HepG2 (cell line): ENCODE measurements around the gene BST2. TPM values are rescaled to one million over a fixed set of nuclear protein-coding genes. Genes with fewer than 3 reads are reported as not detected.
A peak's percentile ranks its signal among the peaks of the same experiment; 100 is the strongest.

Experiments
- AHR ChIP-seq: IDR thresholded peaks from 2 replicates; pipeline ENCODE4 v1.6.1; 2018; ENCODE audit warnings: missing genetic modification reagents, missing compliant biosample characterization
- FLYWCH1 ChIP-seq: sonication (generic); formaldehyde crosslinking; IDR thresholded peaks from 2 replicates; pipeline ENCODE4 v1.8.1; 2023; ENCODE audit warnings: mild to moderate bottlenecking, missing genetic modification reagents
- GATA4 ChIP-seq: sonication (generic); IDR thresholded peaks from 2 replicates; pipeline ENCODE4 v1.6.1; 2016; ENCODE audit warnings: antibody characterized with exemption, low read depth, borderline replicate concordance
- HIC2 ChIP-seq: sonication (generic); formaldehyde crosslinking; IDR thresholded peaks from 2 replicates; pipeline ENCODE4 v1.9.0; 2022; ENCODE audit warnings: low read depth, missing genetic modification reagents
- HNF1B ChIP-seq: sonication (generic); formaldehyde crosslinking; IDR thresholded peaks from 2 replicates; pipeline ENCODE4 v1.5.1; 2020; ENCODE audit warnings: mild to moderate bottlenecking, moderate library complexity, missing genetic modification reagents
- MXI1 ChIP-seq: IDR thresholded peaks from 3 replicates; pipeline ENCODE4 v1.6.1; 2012; ENCODE audit warnings: low read depth, low read length, inconsistent platforms, borderline replicate concordance
- NR2F6 ChIP-seq, 2 experiments: IDR thresholded peaks; 2 replicates each; pipeline ENCODE4 v1.6.1; 2016; ENCODE audit warnings: antibody characterized with exemption in 1 of 2, mild to moderate bottlenecking in 1 of 2
- POLR2G ChIP-seq: fragments of 200-400 bp; formaldehyde crosslinking; IDR thresholded peaks from 2 replicates; pipeline ENCODE4 v1.6.1; 2018; ENCODE audit warnings: mild to moderate bottlenecking, low read depth, low read length, moderate library complexity
- SIN3A ChIP-seq: IDR thresholded peaks from 2 replicates; pipeline ENCODE4 v1.6.1; 2011; ENCODE audit warnings: low read depth, mild to moderate bottlenecking, control low read depth, low read length, borderline replicate concordance
- TFAP4 ChIP-seq: sonication (generic); IDR thresholded peaks from 2 replicates; pipeline ENCODE4 v1.6.1; 2016; ENCODE audit warnings: low read depth, borderline replicate concordance
- ZNF567 ChIP-seq: sonication (generic); formaldehyde crosslinking; IDR thresholded peaks from 2 replicates; pipeline ENCODE4 v1.8.1; 2023; ENCODE audit warnings: mild to moderate bottlenecking, missing genetic modification reagents, borderline replicate concordance
- ZNF770 ChIP-seq: sonication (generic); formaldehyde crosslinking; IDR thresholded peaks from 2 replicates; pipeline ENCODE4 v1.5.0; 2020; ENCODE audit warnings: mild to moderate bottlenecking, missing genetic modification reagents
- polyA plus RNA-seq, 8 experiments: library from polyadenylated mRNA; depleted of rRNA in 3 of 8; stranded (reverse) in 7 of 8; unstranded in 1 of 8; fragments of >200 nt; fragmentation: Illumina TruSeq in 4 of 8; extraction: Trizol in 4 of 8; gene quantifications; 2 replicates each; pipeline versions ENCODE4 v1.2.1 to v1.2.3, GENCODE V29; 2011 to 2016; ENCODE audit warnings: low read depth in 4 of 8, missing spikeins in 1 of 8, mixed read lengths in 1 of 8; ENCODE audit not compliant: insufficient read depth in 1 of 8
- total RNA-seq, 5 experiments: library from RNA; depleted of rRNA; stranded (reverse); fragments of >200 nt; fragmentation: Illumina TruSeq; extraction: Trizol; gene quantifications; 2 replicates each; pipeline ENCODE4 v1.2.3, GENCODE V29; 2016; ENCODE audit warnings: low read depth in 1 of 5
- TF ChIP-seq, protein P1 (sequence below): sonication (generic); formaldehyde crosslinking; IDR thresholded peaks from 2 replicates; pipeline ENCODE4 v1.4.0; 2020; ENCODE audit warnings: missing genetic modification reagents, low read depth, mild to moderate bottlenecking, borderline replicate concordance
- TF ChIP-seq, protein P2 (sequence below): sonication (generic); formaldehyde crosslinking; IDR thresholded peaks from 2 replicates; pipeline ENCODE4 v1.5.1; 2020; ENCODE audit warnings: mild to moderate bottlenecking, missing genetic modification reagents, moderate library complexity

The BST2 gene
- total and polyA plus RNA-seq, 2 of the 13 experiments (the other 11 are each of a cell fraction or from before 2014, with no cell fraction given), result 58.8 to 93.8 TPM

DNA sequence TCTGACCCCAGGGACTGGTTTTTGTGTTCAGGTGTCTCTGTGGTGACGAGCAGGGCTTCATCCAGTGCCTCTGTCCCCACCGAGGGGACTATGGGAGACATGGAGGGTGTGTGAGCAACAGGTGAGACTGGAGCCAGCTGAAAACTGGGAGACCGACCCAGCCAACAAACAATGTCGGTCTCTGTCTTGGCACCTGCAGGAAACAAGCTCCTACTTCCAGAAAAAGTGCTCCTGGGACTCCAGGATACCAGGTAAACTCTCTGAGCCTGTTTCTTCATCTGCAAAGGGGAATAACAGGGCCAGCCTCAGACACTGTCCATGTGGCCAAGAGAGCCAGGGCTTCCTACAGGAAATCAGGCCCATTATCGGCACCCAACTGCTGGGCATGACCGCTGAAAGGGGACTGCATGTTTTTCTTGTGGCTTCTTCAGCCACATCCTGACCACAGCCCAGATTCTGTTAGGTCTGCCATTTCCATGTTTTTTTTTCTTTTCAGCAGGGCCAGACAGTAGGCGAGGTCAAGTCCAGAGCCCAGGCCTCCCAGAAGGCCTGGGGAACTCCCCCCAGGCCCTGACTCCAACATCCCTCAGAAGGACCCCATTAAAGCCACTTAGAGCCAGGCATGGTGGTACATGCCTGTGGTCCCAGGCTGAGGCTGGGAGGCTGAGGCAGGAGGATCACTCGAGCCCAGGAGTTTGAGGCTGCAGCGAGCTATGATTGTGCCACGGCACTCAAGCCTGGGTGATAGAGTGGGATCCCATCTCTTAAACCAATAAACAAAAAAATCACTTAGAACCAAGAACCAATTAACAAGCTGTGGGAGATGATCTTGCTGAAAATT is 836 bp upstream of the BST2 start (continued):
- 0 out of 2 replicates have a peak, but pooled peaks have one; percentile 25 for TF ChIP-seq FLYWCH1
- TF ChIP-seq SIN3A, result peak; percentile 4; the same call in 1 of the 2 replicates
- TF ChIP-seq GATA4, result 0 out of 2 replicates have a peak, but pooled peaks have one; percentile 2
- peak; percentile 51; the same call in 1 of the 2 replicates for TF ChIP-seq HNF1B (CRISPR knock-in tag)
- TF ChIP-seq POLR2G, result peak; percentile 13; the same call in 1 of the 2 replicates
- no peak for TF ChIP-seq ZNF567 (CRISPR knock-in tag)
- peak; percentile 16; the same call in 1 of the 2 replicates for TF ChIP-seq TFAP4
- TF ChIP-seq, protein P1, sequence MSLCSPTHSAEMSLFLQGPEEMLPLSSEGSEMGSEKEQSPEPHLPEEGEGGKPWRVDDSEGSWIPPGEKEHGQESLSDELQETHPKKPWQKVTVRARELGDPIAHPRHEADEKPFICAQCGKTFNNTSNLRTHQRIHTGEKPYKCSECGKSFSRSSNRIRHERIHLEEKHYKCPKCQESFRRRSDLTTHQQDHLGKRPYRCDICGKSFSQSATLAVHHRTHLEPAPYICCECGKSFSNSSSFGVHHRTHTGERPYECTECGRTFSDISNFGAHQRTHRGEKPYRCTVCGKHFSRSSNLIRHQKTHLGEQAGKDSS, result 0 out of 2 replicates have a peak, but pooled peaks have one; percentile 3
- 0 out of 2 replicates have a peak, but pooled peaks have one; percentile 35 for TF ChIP-seq AHR
- TF ChIP-seq NR2F6 (IDR thresholded peaks at IDR 0.05), result 0 out of 2 replicates have a peak, but pooled peaks have one; percentile 8
- no peak for TF ChIP-seq NR2F6 (CRISPR knock-in tag; IDR thresholded peaks at IDR 0.05)
- 0 out of 3 replicates have a peak, but pooled peaks have one; percentile 13 for TF ChIP-seq MXI1
- 0 out of 2 replicates have a peak, but pooled peaks have one; percentile 19 for TF ChIP-seq HIC2 (CRISPR knock-in tag)
- TF ChIP-seq, protein P2, sequence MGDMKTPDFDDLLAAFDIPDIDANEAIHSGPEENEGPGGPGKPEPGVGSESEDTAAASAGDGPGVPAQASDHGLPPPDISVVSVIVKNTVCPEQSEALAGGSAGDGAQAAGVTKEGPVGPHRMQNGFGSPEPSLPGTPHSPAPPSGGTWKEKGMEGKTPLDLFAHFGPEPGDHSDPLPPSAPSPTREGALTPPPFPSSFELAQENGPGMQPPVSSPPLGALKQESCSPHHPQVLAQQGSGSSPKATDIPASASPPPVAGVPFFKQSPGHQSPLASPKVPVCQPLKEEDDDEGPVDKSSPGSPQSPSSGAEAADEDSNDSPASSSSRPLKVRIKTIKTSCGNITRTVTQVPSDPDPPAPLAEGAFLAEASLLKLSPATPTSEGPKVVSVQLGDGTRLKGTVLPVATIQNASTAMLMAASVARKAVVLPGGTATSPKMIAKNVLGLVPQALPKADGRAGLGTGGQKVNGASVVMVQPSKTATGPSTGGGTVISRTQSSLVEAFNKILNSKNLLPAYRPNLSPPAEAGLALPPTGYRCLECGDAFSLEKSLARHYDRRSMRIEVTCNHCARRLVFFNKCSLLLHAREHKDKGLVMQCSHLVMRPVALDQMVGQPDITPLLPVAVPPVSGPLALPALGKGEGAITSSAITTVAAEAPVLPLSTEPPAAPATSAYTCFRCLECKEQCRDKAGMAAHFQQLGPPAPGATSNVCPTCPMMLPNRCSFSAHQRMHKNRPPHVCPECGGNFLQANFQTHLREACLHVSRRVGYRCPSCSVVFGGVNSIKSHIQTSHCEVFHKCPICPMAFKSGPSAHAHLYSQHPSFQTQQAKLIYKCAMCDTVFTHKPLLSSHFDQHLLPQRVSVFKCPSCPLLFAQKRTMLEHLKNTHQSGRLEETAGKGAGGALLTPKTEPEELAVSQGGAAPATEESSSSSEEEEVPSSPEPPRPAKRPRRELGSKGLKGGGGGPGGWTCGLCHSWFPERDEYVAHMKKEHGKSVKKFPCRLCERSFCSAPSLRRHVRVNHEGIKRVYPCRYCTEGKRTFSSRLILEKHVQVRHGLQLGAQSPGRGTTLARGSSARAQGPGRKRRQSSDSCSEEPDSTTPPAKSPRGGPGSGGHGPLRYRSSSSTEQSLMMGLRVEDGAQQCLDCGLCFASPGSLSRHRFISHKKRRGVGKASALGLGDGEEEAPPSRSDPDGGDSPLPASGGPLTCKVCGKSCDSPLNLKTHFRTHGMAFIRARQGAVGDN (CRISPR knock-in tag), result peak; percentile 8; the same call in 1 of the 2 replicates
- peak; percentile 95 for TF ChIP-seq ZNF770 (CRISPR knock-in tag)
